Measurements from ENCODE around the gene ACP6. TPM values are rescaled to one million over a fixed set of nuclear protein-coding genes. Genes with fewer than 3 reads are reported as not detected.
"Not testable (repeated sequence)": the region's sequence is repeated elsewhere in the genome, so short reads cannot be mapped to it uniquely, and the experiment has no call there.

ACP6 gene
- total RNA-seq, 1 donor: 6.0 TPM

DNA sequence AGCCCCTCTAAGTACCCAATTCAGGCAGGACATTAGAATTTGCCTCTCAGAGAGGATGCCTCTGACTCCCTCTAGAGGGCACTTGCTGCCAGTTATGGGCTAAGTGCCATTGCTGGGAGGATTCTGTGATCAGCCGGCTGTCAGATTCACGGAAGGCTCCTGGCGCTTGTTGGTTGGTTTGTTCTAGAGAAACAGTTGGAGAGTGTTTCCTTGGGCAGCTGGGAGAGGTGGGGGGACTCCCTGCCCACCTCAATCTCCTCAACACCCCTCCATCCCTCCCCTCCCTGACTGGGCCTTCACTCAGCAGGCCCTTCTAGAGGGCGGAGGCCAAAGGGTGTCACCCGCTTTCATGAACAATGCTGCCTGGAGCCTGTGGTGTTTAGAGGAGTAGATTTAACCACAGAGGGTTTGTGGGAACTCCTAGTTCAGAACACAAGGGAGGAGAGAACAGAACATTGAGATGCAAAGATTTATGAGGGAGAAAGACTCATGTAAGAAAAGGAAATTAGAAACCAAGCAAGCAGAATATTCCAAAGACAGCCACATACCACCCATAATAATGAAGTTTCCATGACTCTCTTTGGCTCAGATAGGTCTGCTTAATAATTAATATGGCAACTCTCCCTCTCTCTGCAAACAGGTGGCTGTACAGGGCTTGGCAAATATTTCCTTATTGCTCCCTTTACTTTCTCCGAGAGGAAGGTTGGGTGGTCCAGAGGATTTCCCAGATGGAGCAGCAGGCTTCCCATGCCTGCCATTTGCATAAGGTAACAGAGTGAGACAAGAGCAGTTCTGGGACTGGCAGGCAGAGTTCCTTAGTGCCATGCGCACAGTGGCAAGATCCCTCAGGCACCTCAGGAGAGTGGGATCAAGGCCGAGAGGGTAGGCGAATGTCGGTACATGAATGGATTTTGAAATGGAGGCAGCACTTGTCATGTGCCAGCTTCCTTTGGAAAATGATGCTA, 30.0 kb upstream of the ACP6 start:
- peak; percentile 95 for TF ChIP-seq CTCF (IDR thresholded peaks at IDR 0.05; ENCODE audit: insufficient read depth, low read depth, low read length)
- no peak overlapping the region for H3K4me3 ChIP-seq (ENCODE audit: low read depth, low read length)
- DNase-seq (ENCODE audit: low read depth): peak; percentile 57

DNA sequence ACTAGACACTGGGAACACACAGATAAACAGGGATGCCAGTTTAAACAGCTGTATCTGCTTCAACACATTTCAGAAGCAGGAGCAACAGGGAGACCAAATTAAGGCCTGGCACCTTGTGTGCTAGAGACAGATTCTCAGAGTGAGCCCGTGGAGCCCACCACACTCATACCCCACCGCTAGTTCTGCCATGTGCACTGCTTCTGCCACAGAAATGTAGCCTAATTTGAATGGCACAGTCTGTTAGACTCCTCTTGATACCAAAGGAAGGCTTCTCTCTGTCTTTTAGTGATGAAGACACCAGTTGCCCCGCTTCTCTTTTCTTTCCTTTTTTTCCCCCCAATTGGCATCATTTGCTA, 29.3 kb upstream of the ACP6 start:
- DNase-seq (ENCODE audit: low read depth): no peak
- no peak overlapping the region for H3K4me3 ChIP-seq (ENCODE audit: low read depth, low read length)
- no peak for TF ChIP-seq CTCF (IDR thresholded peaks at IDR 0.05; ENCODE audit: insufficient read depth, low read depth, low read length)

- no peak overlapping the region for H3K4me3 ChIP-seq (ENCODE audit: low read depth, low read length)
- no peak for TF ChIP-seq CTCF (IDR thresholded peaks at IDR 0.05; ENCODE audit: insufficient read depth, low read depth, low read length)
- DNase-seq (ENCODE audit: low read depth): no peak
These were observed 12.9 kb upstream of the ACP6 start for GRCh38 chr1:147683163-147683763.

- H3K4me3 ChIP-seq (ENCODE audit: low read depth, low read length): not testable (repeated sequence)
These were observed 10.4 kb upstream of the ACP6 start for GRCh38 chr1:147680608-147681235.

DNA sequence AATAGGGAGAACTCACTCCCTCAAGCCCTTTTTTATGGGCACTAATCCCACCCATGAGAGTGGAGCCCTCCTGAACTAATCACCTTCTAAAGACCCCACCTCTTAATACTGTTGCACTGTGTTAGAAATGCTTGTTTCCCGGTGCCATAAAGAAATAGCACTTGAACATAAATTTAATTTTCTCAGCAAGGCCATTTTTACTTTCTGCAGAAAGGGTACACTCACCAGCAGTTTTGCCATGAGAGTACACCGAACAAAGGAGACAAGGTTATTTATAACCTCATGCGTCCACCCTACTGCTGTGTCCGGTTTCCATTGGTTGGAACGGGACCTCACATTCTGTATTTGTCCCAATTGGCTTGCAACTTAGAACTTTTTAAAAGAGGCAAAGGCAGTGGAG, 7.4 kb upstream of the ACP6 start:
- not testable (repeated sequence) for DNase-seq (ENCODE audit: low read depth); H3K4me3 ChIP-seq (ENCODE audit: low read depth, low read length)

More at GRCh38 chr1:147680608-147681235, 10.4 kb upstream of the ACP6 start:
- DNase-seq (ENCODE audit: low read depth): not testable (repeated sequence)

- no peak for TF ChIP-seq CTCF (IDR thresholded peaks at IDR 0.05; ENCODE audit: insufficient read depth, low read depth, low read length)
- DNase-seq (ENCODE audit: low read depth): peak; percentile 58
- H3K4me3 ChIP-seq (ENCODE audit: low read depth, low read length): no peak overlapping the region
These were observed 6.2 kb upstream of the ACP6 start for GRCh38 chr1:147676311-147677085.

- no peak for TF ChIP-seq CTCF (IDR thresholded peaks at IDR 0.05; ENCODE audit: insufficient read depth, low read depth, low read length)
- no peak for DNase-seq (ENCODE audit: low read depth)
- H3K4me3 ChIP-seq (ENCODE audit: low read depth, low read length): no peak overlapping the region
These were observed 3.5 kb upstream of the ACP6 start for GRCh38 chr1:147673816-147674215.

Measured in fibroblast of villous mesenchyme (primary cell).